Measurements from ENCODE around the gene ATP2B3.

The ATP2B3 gene

GRCh38 chrX:153576239-153576870 lies 58.9 kb downstream of the ATP2B3 start:
- DNase-seq: no peak

DNA sequence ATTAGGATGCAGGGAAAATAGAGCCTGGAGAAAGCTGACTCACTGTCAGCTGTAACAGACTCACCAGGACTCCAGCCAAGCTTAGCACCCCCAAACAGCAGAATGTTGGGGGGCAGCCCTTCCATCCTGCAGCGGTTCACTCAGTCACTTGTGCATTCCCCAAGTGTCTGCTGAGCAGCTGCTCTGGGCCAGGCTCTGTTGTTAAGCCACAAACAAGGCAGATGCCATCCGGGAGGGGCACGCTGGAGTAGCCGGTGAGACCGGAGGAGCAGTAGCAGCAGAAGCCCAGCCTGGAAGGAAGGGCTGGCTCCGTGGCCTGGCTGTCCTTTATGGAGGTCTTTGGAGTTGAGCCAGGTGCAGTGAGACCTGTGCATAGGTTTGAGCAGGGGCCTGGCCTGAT lies 59.5 kb downstream of the ATP2B3 start:
- no peak for DNase-seq

DNA sequence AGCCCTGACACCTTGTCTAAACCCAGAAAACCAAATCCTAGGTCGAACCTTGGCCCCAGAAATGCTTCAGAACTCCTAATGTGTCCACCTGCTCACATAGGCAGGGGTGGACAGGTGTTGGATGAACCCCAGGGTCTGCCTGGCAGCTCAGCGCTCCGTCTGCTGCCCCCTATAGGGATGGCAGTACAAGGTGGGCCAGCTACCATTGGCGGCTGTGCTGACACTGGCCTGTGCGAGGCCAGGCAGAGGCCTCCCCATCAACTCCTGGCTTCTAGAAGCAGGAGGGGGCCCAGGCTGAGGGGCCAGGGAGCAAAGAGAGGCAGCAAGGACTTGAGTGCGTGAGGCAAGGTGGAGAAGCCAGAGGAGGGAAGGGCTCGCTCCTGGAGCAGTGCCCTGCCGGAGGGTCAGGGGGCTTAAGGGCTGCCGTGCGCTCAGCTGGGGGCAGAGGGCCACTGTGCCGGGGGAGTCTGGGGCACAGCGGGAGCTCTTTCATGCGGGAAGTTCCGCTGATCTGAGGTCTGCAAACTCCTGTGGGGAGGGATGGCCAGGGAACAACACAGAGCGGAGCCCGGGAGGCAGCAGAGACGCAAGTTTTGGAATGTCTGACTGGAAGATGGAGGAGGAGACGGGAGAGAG lies 60.9 kb downstream of the ATP2B3 start:
- no peak for DNase-seq

- DNase-seq: no peak
These were observed 61.4 kb downstream of the ATP2B3 start for GRCh38 chrX:153578889-153579288.

DNA sequence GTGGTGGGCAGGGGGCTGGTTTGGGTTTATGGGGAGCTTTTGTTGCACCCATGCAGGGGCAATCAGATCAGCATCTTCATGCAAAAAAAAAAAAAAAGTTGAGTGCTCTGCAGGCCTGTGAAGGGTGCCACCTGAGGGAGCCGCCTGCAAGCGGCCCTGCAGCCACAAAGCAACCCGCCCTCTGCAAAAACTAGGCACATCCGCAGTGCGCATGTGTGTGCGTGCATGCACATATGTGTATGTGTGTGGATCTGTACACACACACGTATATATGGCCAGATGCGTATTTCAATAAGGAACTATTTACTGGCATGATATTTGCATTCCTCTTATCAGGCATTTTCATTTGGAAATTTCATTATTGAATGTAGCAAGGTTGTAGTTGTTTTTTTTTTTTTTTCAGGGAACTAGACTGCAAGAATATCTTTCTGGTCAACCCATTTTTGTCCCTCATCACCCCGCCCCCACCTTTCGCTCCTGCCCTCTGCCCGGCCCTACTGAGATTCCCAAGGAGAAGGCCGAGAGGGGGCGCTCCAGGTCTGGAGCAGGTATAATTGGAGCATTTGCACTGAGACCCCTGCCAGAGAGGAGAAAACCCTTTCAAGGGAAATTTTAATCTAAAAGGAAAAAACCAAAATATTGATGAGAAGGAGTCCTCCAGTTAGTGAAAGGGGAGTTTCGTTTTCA lies 63.4 kb downstream of the ATP2B3 start:
- DNase-seq: peak; percentile 31

DNA sequence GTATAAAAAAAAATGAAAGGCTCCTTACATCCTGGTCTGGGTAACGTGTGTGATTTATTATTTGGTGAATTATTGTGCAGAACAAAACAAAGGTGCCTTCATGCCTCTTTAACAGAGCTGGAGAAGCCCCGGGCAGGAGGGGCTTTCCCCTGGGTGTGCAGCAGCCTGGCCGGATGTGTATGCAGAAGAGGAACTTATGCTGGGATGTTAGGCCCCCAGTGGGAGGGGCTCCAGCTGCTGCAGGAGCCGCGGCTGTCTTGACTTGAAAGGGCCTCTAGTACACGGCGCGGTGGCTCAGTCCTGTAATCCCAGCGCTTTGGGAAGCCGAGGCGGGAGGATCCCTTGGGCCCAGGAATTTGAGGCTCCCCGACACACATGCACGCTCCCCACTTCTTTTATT lies 65.5 kb downstream of the ATP2B3 start:
- DNase-seq: peak; percentile 77

DNA sequence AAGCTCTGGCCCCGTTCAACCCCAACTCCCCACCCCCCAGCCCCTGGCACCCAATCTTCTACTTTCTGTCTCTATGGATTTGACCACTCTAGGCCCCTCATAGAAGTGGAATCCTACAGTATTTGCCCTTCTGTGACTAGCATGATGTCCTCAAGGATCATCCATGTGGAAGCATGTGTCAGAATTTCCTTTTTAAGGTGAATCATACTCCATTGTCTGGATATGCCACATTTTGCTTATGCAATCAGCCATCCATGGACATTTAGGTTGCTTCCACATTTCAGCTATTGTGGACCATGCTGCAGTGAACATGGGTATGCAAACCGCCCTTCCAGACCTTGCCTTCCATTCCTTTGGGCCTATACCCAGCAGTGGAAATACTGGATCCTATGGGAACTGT lies 66.0 kb downstream of the ATP2B3 start:
- no peak for DNase-seq

- DNase-seq: no peak
These were observed 68.4 kb downstream of the ATP2B3 start for GRCh38 chrX:153585827-153586226.

GRCh38 chrX:153587342-153587741 lies 69.9 kb downstream of the ATP2B3 start:
- DNase-seq: no peak

GRCh38 chrX:153588021-153588781 lies 70.8 kb downstream of the ATP2B3 start:
- DNase-seq: no peak

GRCh38 chrX:153588782-153589446 lies 71.5 kb downstream of the ATP2B3 start:
- DNase-seq: no peak

GRCh38 chrX:153590961-153591956 lies 73.8 kb downstream of the ATP2B3 start:
- DNase-seq: no peak

DNA sequence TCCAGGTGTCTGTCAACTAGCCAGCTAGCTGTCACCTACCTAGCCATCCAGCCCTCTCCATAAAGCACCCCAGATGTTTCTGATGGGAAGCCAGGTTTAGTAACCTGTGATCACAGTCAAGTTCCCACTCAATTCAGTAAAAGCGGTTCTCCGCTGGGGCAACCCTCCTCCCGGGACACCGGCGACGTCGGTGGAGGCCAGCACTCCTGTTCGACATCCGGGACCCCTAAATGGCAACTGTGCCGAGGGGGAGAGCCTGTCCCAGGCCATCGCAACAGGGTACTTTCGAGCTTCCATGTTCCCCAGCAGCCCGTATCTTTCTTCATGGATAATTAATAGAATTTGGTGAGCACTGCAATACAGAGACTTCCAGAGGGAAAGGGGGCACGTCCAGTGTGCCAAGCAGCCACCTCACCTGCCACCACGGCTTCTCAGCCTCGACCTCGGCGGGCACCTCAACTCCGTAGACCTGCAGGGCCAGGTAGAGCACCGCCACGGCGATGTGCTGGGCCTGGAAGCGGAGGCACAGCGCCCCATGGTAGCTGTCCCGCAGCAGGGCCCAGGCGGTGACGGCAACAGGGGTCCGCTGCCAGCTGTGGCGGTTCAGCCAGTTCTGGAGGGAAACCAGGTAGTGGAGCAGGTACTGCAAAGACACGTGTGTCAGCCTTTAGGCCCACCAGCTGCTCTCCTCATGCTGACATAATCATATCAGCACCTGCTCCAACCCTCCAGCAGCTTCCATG lies 74.8 kb downstream of the ATP2B3 start:
- DNase-seq: no peak

GRCh38 chrX:153592966-153593688 lies 75.7 kb downstream of the ATP2B3 start:
- DNase-seq: no peak

DNA sequence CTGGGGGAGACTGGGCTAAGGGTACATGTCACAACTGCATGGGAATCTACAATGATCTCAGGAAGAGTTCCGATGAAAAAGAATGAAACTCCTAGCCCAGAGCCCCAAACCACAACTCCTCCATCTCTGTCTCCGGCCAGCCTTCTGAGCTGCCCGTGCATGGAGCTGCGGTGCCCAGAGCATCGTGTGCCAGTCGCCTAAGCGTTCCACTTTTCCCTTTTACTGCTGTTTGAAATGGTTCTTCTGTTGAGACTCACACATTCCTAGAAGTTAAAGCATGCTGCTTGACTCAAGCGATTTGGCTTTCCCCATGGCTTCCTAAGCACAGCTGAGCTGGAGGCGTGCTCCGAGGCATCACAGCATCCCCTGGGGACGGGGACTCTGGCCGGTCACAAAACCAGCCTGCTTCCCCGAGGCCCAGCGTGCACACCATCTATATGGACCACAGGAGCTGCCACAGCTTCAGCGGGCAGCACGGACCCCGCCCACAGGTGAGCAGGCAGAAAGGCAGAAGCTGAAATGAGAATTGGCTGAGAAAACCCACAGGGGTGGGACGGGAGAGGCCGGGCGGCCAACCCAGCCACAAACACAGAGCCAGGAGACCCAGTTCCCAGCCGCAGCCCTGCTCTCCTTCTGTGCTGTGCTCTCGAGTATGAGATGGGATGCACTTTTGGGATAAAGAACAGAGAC lies 76.5 kb downstream of the ATP2B3 start:
- no peak for DNase-seq

DNA sequence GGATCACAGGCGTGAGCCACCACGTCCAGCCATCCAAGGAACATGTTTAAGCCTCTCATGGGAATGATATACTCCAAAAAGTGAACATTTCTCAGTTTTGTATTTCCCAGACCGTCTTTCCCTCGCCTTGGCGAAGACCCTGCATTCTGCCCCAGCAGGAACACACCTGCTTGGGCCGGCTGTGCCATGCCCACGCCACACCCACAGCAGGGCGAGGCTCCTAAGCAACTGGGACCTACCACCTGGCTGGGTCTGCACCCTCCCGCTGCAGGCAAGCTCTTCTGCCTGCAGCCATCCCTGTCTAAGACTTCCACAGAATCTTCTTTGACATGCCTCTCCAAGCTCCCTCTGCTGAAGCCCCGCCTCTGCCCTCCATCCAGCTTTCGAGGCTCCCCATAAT lies 77.9 kb downstream of the ATP2B3 start:
- no peak for DNase-seq

- DNase-seq: no peak
These were observed 78.7 kb downstream of the ATP2B3 start for GRCh38 chrX:153595859-153596857.
